Ureter (tissue), 1 donor: ENCODE measurements around the gene PABPC1L. TPM values are rescaled to one million over a fixed set of nuclear protein-coding genes. Genes with fewer than 3 reads are reported as not detected.

ENCODE experiments used
- DNase-seq: peaks from one replicate; pipeline ENCODE4 v3.0.0-alpha.2; 2020; ENCODE audit warnings: low spot score
- total RNA-seq: library from RNA; stranded (reverse); gene quantifications from one replicate; pipeline ENCODE4 v1.2.4, GENCODE V29; 2023
- donor health status: DM: yes; HTN: yes; CAD: no.

PABPC1L gene
- total RNA-seq, 1 donor from 2014 or later: 79.4 TPM

DNA sequence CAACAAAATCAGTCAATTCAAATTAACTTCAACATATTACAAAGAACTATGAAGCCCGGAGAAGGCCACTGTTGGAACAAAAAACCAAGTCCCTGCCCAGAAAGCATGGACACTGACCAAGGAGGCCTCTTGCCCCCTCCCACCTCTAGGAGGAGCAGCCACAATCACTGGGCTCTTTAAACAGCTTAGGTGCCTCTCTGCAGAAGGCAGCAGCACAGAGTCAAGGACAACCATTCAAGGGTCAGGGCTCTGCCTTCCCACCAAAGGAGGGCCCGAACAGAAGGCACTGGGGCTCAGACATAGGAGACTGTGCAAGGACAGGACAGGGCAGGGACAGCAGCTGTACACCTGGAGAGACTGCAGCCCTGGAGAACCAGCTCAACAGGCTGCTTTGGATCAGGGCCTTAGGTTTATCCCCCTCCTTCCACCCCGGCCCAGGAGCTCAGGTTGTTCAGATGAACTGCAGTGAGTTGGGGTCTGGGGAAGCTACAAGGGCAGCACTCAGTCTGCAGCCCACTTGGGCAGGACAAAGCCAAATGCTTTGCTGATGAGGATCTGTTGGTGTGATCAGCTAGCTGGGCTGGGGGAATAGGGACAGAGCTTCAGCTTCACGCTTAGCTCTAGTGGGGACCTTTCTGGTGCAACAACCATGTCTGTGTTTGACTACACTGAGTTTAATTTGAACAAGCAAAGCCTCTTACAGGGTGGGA lies 32.6 kb downstream of the PABPC1L start:
- DNase-seq: no peak

DNA sequence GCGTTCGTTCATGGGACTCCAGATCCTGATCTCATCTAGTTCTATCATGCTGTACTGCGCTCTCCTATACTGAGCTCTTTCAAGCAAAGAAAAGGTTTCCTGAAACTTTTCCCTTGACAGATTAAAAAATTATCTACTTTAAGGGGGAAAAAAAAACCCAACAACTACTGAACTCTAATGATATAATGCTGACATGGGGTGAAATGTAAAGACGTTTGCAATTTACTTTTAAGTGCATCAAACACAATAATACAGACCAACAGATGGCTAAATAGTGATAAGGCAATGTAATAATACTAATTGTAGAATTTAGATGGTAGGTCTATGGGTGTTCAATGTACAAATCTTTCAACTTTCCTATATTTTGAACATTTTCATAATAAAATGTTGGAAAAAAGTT lies 34.0 kb downstream of the PABPC1L start:
- DNase-seq: no peak

GRCh38 chr20:44945261-44945660 lies 35.4 kb downstream of the PABPC1L start:
- DNase-seq: no peak

DNA sequence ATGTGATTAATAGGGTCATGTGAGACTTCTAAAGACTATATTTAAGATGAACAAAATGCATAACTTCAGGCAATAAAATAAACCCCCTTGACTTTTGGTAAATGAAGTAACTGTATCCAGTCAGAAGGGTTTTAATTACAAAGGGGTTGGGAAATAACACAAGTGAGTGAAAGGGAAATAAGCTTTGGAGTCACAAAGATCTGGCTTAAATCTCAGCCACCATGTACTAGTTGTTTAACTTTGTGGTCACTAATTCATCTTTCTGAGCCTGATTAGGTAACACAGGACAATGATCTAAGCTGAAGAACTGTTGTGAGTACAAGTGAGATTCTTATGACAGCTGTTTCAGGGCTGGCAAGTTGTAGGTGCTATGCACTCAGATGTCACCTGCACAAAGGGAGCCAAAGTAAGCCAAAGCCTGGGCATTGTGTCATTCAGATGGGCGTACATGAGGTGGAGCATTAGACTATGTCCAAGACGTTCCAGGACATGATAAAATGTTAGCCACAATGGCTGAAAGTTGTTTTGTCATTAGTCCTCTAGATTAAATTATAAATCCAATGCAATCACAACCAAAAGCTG lies 36.5 kb downstream of the PABPC1L start:
- no peak for DNase-seq

GRCh38 chr20:44948107-44948506 lies 38.2 kb downstream of the PABPC1L start:
- DNase-seq: no peak

DNA sequence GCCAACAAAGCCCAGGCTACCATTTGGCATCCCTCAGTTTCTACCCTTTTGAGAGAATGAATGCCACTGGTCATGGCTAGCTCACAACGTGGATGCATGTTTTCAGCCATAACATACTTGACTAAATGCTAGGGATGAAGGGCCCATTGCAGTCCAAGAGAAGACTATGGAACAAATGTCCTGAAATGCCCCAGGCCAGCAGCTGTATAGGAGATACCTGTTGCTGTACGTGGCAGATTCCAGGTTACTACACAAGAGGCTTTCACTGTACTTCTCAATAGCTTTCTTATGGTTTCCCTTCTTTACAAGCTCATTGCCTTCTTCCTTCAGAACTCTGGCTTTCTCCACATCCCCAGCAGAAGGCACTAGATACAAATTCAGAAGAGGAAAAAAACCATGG lies 38.7 kb downstream of the PABPC1L start:
- no peak for DNase-seq

DNA sequence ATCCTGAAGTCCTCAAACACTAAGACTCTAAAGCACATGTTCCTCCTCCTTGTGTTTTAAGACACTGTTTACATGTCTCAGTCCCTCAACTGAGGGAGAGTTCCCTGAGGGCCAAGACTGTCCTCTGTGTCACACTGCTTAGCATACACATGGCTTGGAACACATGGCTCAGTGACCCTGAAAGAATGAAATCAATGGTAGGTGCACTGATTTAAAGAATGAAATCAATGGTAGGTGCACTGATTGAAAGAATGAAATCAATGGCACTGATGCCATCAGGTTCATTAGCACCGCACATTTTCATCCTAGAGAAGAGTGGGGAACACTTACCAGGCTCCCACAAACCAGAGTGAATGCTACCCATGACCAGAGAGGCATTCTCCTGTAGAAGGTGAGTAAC lies 40.5 kb downstream of the PABPC1L start:
- no peak for DNase-seq

DNA sequence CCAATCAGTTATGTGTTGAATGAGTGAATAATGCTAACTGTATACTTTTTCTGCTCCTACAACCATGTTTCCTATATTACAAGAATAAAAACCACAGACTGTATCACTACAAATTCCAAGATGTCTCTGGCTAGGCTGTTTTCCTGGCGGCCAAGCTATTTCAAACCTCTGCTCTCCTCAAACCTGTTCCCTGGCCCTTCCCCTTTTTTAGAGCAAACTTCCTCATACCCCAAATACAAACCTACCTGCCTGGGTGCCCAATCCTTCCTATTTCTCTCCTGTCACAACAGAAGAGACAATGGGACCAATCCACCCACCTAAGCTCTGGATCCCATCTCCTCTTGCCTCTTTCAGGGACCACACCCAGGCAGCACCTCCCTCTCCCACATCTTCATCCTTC lies 42.9 kb downstream of the PABPC1L start:
- DNase-seq: no peak

DNA sequence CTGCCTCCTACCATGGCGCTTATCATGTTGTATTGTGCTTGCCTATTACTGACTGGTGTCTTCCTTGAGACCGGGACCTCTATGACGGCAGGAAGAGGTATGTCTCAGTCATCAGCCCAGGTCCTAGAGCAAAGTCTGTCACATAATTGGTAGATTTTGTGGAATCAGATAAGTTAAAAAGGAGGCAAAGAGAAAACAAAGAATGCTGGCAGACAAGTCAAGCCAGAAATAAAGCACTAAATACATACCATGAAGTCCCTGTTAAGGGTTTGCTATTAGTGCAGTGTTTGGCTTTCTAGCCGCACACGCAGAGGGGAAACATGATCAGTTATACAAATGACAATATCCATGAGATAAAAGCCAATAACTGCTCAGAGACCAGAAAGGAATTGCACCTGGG lies 44.4 kb downstream of the PABPC1L start:
- DNase-seq: peak; percentile 39

DNA sequence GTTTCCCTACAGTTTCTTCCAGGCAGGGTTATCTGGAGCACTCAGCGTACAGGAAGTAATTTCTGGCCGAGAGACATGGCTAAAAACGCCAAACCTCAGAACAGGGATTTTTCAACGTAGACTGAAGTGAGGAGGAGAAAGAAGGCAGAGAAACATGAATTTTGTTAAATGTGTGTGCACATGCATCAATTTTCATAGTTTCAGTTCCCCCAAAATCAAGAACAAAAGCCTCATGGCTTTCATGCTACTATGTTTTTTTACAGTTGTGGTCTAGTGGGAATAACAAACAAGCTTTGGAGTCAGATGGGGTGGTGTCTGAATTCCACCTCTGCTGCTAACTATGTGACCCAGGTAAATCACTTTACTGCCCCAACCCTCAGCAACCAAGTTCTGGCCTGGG lies 45.4 kb downstream of the PABPC1L start:
- DNase-seq: peak; percentile 37

- DNase-seq: peak; percentile 58
Observed at GRCh38 chr20:44956410-44956809, 46.5 kb downstream of the PABPC1L start.

- DNase-seq: peak; percentile 8
Observed at GRCh38 chr20:44958276-44958675, 48.4 kb downstream of the PABPC1L start.

- DNase-seq: no peak
Observed at GRCh38 chr20:44959082-44959637, 49.3 kb downstream of the PABPC1L start.

DNA sequence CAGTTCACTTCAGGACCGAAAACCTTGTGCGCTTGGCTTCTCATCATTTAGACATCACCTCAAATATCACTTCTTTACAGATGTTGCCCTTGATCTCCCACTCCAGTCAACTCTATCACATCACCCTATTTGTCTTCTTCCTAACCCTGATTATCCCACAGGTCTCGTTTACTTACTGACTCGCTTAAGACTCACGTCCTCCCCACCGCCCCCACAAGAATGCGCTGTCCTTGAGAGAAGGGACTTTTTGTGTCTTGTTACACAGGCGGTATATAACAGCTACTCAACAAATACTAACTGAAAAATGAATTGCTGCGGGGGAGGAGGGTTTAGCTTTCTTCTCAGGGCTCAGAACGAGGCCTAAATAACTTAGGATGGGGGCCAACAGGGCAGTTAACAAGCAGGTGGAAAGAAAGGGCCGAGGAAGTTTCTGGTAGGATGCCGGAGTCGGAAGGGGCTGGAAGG lies 49.8 kb downstream of the PABPC1L start:
- no peak for DNase-seq

DNA sequence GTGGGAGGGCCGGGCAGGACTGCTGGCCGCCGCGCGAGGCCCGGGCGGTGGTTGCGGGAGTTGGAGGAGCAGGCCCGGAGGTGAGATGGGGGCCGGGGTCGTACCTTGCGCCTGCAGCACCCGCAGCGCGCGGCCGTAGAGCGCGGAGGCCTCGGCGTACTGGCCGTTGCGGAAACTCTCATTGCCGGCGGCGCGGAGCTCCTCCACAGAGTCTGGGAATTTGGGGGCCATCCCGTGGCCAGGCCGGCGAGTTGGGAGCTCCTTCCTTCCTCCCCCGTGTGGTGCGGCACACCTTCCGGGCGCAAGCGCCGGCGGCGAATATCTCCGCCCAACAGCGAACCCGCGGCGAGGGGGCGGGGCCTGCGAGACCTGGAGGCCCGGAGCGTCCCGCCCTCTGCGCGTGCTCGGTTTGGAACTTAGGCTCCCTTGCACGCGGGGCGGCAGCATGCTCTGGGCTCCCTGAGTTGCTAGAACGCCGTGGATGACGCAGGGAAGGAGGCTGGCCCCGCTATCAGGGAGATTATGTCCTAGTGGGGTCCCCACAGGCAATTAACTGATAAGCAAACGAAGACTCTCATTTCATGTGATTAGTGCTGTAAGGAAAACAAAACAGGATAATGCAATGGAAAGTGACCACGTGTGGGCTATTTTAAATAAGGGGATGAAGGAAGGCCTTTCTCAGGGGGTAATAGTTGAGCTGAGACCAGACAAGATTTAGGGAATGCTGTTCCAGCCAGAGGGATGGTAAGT lies 50.4 kb downstream of the PABPC1L start, which contains the start of gene TOMM34:
TOMM34 (minus strand) TSS at position 295 of the 750 bp plus-strand sequence; CDS start at position 231, 64 bp downstream.
- DNase-seq: peak; percentile 95

- DNase-seq: no peak
Observed at GRCh38 chr20:44961011-44961869, 51.4 kb downstream of the PABPC1L start.

DNA sequence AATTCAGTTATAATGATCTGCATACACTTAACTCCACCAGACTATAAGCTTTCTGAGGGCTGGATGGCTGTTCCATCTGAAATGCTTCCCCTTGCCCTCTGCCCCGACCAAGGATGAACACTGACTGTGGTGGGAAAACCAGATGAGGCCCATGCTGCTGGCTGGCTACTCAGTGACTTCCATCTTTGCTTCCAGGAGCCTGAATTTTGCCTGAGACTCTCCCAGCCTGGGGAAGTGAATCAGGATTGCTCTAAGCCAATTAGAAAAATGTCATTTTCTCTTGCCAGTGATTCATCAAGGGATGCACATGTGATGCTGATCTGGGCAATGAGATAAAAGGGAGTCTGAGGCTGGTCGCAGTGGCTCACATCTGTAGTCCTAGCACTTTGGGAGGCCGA lies 52.0 kb downstream of the PABPC1L start:
- DNase-seq: no peak

DNA sequence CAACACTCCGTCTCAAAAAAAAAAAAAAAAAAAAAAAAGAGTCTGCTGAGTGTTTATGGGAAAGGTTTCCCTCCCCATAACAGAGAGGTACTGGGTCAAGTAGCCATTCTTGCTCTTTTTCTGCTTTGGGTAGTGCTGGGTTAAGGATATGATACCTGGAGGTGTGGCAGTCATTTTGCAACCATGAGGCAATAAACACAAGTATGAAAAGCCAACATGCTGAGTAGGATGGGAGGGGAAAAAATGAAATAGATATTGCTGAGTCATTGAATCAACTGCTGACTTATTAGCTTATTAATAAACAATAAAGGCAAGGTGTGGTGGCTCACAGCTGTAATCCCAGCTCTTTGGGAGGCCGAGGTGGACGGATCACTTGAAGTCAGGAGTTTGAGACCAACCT lies 52.6 kb downstream of the PABPC1L start:
- no peak for DNase-seq

DNA sequence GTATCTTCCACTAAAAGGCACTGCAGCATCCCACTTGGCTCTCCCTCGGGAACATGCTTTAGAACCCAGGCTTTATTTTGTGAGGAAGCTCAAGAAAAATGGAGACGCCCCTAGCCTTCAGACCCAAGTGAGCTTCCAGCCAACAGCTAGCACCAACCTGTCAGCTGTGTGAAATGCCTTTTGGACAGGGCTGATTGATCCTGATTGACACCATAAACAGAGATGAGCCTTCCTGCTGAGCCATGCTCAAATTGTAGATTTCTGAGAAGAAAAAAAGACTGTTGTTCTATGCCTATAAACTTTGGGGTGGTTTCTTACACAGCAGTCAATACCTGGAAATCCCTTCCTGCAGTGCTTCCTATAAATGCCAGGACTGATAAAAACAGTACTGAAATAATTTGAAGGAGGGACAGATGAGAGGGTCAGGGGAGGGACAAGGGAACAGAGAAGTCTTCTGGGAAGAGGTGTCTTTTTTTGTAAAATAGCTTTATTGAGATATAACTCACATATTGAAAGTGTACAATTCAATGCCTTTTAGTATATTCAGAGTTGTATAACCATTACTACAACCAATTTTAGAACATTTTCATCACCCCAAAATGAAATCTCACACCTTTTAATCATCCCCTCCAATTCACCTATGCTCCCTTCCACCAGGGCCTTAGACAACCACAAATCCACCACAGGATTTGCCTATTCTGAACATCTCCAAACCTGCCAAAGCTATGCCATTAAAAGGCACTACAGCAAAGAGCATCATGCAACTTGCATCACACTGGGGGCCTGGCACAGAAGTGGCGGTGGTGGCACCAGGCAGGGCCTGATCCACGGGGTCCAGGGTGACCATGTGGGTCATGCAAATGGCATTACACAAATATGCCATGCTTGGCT lies 53.7 kb downstream of the PABPC1L start:
- DNase-seq: no peak

DNA sequence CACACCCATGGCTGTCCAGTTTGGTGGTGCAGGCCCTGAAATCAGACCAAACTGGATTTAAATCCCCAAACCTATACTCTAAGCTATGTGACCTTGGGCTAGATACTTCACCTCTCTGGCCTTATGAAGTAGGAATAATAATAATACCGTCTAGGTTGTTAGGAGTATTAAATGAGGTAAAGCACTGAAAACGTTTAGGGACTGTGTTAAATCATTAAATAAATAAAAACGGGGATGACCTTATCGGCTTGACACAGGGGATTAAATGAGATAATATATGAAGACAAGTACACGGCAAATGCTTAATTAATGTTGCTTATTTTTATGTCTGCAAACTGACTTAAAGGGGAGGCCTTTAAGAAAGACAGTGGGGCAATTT lies 55.8 kb downstream of the PABPC1L start:
- DNase-seq: no peak
